GM13976 (cell line): Measurements from ENCODE around the gene EPB41L4A.

Experiments
- DNase-seq: peaks from one replicate; pipeline ENCODE4 v3.0.0; 2012; ENCODE audit warnings: low spot score
- CTCF ChIP-seq: IDR thresholded peaks from 2 replicates; pipeline ENCODE4 v1.5.1; 2012; ENCODE audit warnings: borderline replicate concordance, mild to moderate bottlenecking; ENCODE audit not compliant: insufficient read depth; ENCODE audit errors: extremely low read depth, missing control alignments, control extremely low read depth
- in situ Hi-C: fragments of 300-500 bp; cut with MboI; formaldehyde crosslinking; loops from one replicate; pipeline ENCODE4 v1.12.0; 2022; ENCODE audit warnings: low sequenced_read_pairs, mixed read lengths, inconsistent platforms; ENCODE audit not compliant: unreplicated experiment

Gene EPB41L4A

GRCh38 chr5:112283943-112284929, 134.8 kb downstream of the EPB41L4A start:
- DNase-seq, result no peak
- in situ Hi-C loops, result no loop called here
- no peak for TF ChIP-seq CTCF

- in situ Hi-C loops, result no loop called here
- DNase-seq, result no peak
Observed at GRCh38 chr5:112283034-112283582, 136.0 kb downstream of the EPB41L4A start.

GRCh38 chr5:112279082-112279481, 140.0 kb downstream of the EPB41L4A start:
- in situ Hi-C loops, result no loop called here
- TF ChIP-seq CTCF, result no peak
- no peak for DNase-seq

More at GRCh38 chr5:112283034-112283582, 136.0 kb downstream of the EPB41L4A start:
- no peak for TF ChIP-seq CTCF

- no peak for DNase-seq
- TF ChIP-seq CTCF, result no peak
- in situ Hi-C loops, result no loop called here
Observed at GRCh38 chr5:112276991-112277390, 142.1 kb downstream of the EPB41L4A start.

GRCh38 chr5:112275671-112276070, 143.4 kb downstream of the EPB41L4A start:
- in situ Hi-C loops, result no loop called here
- TF ChIP-seq CTCF, result no peak
- no peak for DNase-seq

- in situ Hi-C loops, result no loop called here
- DNase-seq, result no peak
- TF ChIP-seq CTCF, result no peak
Observed at GRCh38 chr5:112270299-112271293, 148.5 kb downstream of the EPB41L4A start.
